B cell (primary cell): ENCODE data around the gene CDC25A. TPM values are rescaled to one million over a fixed set of nuclear protein-coding genes. Genes with fewer than 3 reads are reported as not detected.

Experiments used
- ATAC-seq: fragments of 200-7000 bp; cut with Tn5 transposase; one replicate; pipeline ENCODE4 v1.10.0; 2021; ENCODE audit warnings: low read depth, mild to moderate bottlenecking, moderate number of reproducible peaks, moderate library complexity
- CTCF ChIA-PET: fragments of 350-600 bp; sonication (Branson Sonifier 250); formaldehyde crosslinking; loops from one replicate; lab custom pipeline; 2021; ENCODE audit warnings: antibody characterized with exemption, inconsistent platforms; lab: Charles Lee
- POLR2A ChIA-PET: fragments of 350-600 bp; sonication (Branson Sonifier 250); formaldehyde crosslinking; loops from one replicate; lab custom pipeline; 2021; ENCODE audit warnings: antibody characterized with exemption; lab: Charles Lee
- DNase-seq: peaks from one replicate; pipeline ENCODE4 v3.0.0; 2013
- H2AFZ ChIP-seq: 2 replicates; pipeline ENCODE4 v1.6.1; 2012; ENCODE audit warnings: mild to moderate bottlenecking, low read depth, low read length; ENCODE audit not compliant: insufficient read depth, poor library complexity, severe bottlenecking
- H3K27ac ChIP-seq, 2 donors: 1 replicate in 1 of 2; 2 replicates in 1 of 2; pipeline ENCODE4 v1.5.1; 2012 to 2013; ENCODE audit warnings: low read length in 2 of 2, mild to moderate bottlenecking in 2 of 2, moderate library complexity in 1 of 2
- H3K27me3 ChIP-seq, 4 experiments: fragments of 200-600 bp in 1 of 4; sonication (generic) in 1 of 4; replicated peaks in 1 of 4; 1 replicate in 2 of 4; 2 replicates in 2 of 4; pipeline versions ENCODE4 v1.6.1 to v1.7.0; 2013 to 2016; ENCODE audit warnings: low read length in 3 of 4, mild to moderate bottlenecking in 2 of 4, mixed read lengths in 1 of 4, moderate library complexity in 1 of 4; ENCODE audit not compliant: insufficient read depth in 4 of 4, control insufficient read depth in 3 of 4; ENCODE audit errors: control extremely low read depth in 1 of 4
- H3K36me3 ChIP-seq, 2 experiments: replicated peaks in 1 of 2; 1 replicate in 1 of 2; 2 replicates in 1 of 2; pipeline versions ENCODE4 v1.6.1 to v1.7.1; 2013; ENCODE audit warnings: low read length in 1 of 2; ENCODE audit not compliant: insufficient read depth in 2 of 2, control insufficient read depth in 1 of 2; ENCODE audit errors: control extremely low read depth in 1 of 2, extremely low read depth in 1 of 2
- H3K4me1 ChIP-seq, 2 donors: fragments of 200-600 bp in 1 of 2; sonication (generic) in 1 of 2; 1 replicate in 1 of 2; 2 replicates in 1 of 2; pipeline versions ENCODE4 v1.5.1 to v1.6.1; 2013 to 2017; ENCODE audit warnings: low read length in 2 of 2; ENCODE audit not compliant: control insufficient read depth in 2 of 2, insufficient read depth in 2 of 2
- H3K4me2 ChIP-seq: replicated peaks from 2 replicates; pipeline ENCODE3; 2012; ENCODE audit warnings: mild to moderate bottlenecking, low read depth, low read length; ENCODE audit not compliant: poor library complexity, severe bottlenecking
- H3K4me3 ChIP-seq, 5 experiments: fragments of 200-600 bp in 1 of 5; sonication (generic) in 1 of 5; 1 replicate in 3 of 5; 2 replicates in 2 of 5; pipeline versions ENCODE4 v1.5.1 to v1.7.0; 2011 to 2016; ENCODE audit warnings: low read length in 4 of 5, mild to moderate bottlenecking in 4 of 5, low read depth in 2 of 5, control low read depth in 1 of 5, moderate library complexity in 1 of 5; ENCODE audit not compliant: insufficient read depth in 1 of 5; ENCODE audit errors: control extremely low read depth in 1 of 5, extremely low read depth in 1 of 5
- H3K79me2 ChIP-seq: fragments of 200-600 bp; sonication (generic); one replicate; pipeline ENCODE4 v1.6.0; 2016; ENCODE audit warnings: low read length; ENCODE audit not compliant: control insufficient read depth, insufficient read depth
- H3K9ac ChIP-seq: fragments of 200-600 bp; sonication (generic); 2 replicates; pipeline ENCODE4 v1.6.1; 2017; ENCODE audit warnings: mild to moderate bottlenecking, low read length, moderate library complexity
- H3K9me3 ChIP-seq, 3 donors: one replicate each; pipeline versions ENCODE4 v1.6.1 to v1.7.1; 2013; ENCODE audit warnings: low read length in 2 of 3; ENCODE audit not compliant: control insufficient read depth in 2 of 3, insufficient read depth in 1 of 3; ENCODE audit errors: control extremely low read depth in 1 of 3
- H4K20me1 ChIP-seq: 2 replicates; pipeline ENCODE4 v1.6.0; 2012; ENCODE audit warnings: mild to moderate bottlenecking, low read length; ENCODE audit not compliant: insufficient read depth, control insufficient read depth, poor library complexity, severe bottlenecking
- H3K27ac Mint-ChIP-seq: one replicate; pipeline ENCODE4 v1.8.0; 2021; ENCODE audit warnings: mixed read lengths
- H3K27me3 Mint-ChIP-seq: one replicate; pipeline ENCODE4 v1.8.0; 2021; ENCODE audit warnings: mixed read lengths
- H3K4me1 Mint-ChIP-seq: one replicate; pipeline ENCODE4 v1.8.0; 2021; ENCODE audit warnings: mixed read lengths
- H3K4me3 Mint-ChIP-seq: one replicate; pipeline ENCODE4 v1.8.0; 2021; ENCODE audit warnings: mixed read lengths
- H3K9me3 Mint-ChIP-seq: one replicate; pipeline ENCODE4 v1.8.0; 2022; ENCODE audit warnings: mixed read lengths; ENCODE audit not compliant: insufficient read depth
- CTCF ChIP-seq: fragments of 200-600 bp; IDR thresholded peaks from one replicate; pipeline ENCODE4 v1.8.0; 2022; ENCODE audit warnings: antibody characterized with exemption, mild to moderate bottlenecking
- EZH2 ChIP-seq: IDR thresholded peaks from 2 replicates; pipeline ENCODE4 v1.6.1; 2012; ENCODE audit warnings: borderline replicate concordance, low read depth, mild to moderate bottlenecking, moderate library complexity, low read length; ENCODE audit not compliant: insufficient read depth, poor library complexity, severe bottlenecking
- WGBS: methylation state at CpG from one replicate; pipeline ENCODE4 v1.1.5; 2013; ENCODE audit warnings: missing lambda C conversion rate; ENCODE audit not compliant: insufficient coverage; 5-methylcytosine and 5-hydroxymethylcytosine counted together
- intact Hi-C: fragments of 100-400 bp; cut with micrococcal nuclease; formaldehyde crosslinking; loops from one replicate; pipeline ENCODE4 v1.10.0; 2022
- polyA plus RNA-seq: library from polyadenylated mRNA; depleted of rRNA; stranded (reverse); fragments of >200 nt; gene quantifications from 2 replicates; pipeline ENCODE4 v1.2.3, GENCODE V29; 2012
- total RNA-seq, 2 donors: library from RNA; stranded (reverse); fragments of 120-200 nt in 1 of 2; gene quantifications; 1 replicate in 1 of 2; 2 replicates in 1 of 2; pipeline versions ENCODE4 v1.2.3 to v1.2.4, GENCODE V29; 2013 to 2022

Gene CDC25A
- total and polyA plus RNA-seq, 2 donors (not counting 1 experiment from before 2014, with no cell fraction given), result 0.07 to 0.27 TPM

GRCh38 chr3:48215466-48215865, 27.2 kb upstream of the CDC25A start:
- H3K27ac ChIP-seq, result no peak overlapping the region
- CTCF ChIA-PET, result no interaction called here
- intact Hi-C loops, result no loop called here
- H3K9me3 ChIP-seq, result no peaks in the 10 kb centered on the region
- H3K4me3 ChIP-seq, result no peak overlapping the region
- H3K9me3 Mint-ChIP-seq, result no peaks in the 10 kb centered on the region
- H3K4me1 Mint-ChIP-seq, result peaks cover 5% of the 10 kb centered on the region
- no peak overlapping the region for H3K4me2 ChIP-seq
- TF ChIP-seq EZH2 (no peak), CTCF (no peak)
- H3K27me3 Mint-ChIP-seq, result no peaks in the 10 kb centered on the region
- ATAC-seq, result no peak
- H3K79me2 ChIP-seq, result no peaks in the 10 kb centered on the region
- H3K9ac ChIP-seq, result no peak overlapping the region
- H3K27ac Mint-ChIP-seq, result no peak overlapping the region
- no peaks in the 10 kb centered on the region for H3K36me3 ChIP-seq
- H3K4me3 Mint-ChIP-seq, result no peak overlapping the region
- DNase-seq, result no peak
- peaks cover 0 to under 1% of the 10 kb centered on the region in 2 donors for H3K4me1 ChIP-seq
- WGBS, result 85% methylated on average over 2 of the region's 4 CpGs
- H2AFZ ChIP-seq, result no peak overlapping the region
- H4K20me1 ChIP-seq, result no peaks in the 10 kb centered on the region
- POLR2A ChIA-PET, result no interaction called here
- H3K27me3 ChIP-seq, result no peaks in the 10 kb centered on the region

- Histone ChIP-seq H4K20me1 (no peaks in the 10 kb centered on the region), H3K4me3 (no peak overlapping the region), H3K4me2 (no peak overlapping the region), H3K9ac (no peak overlapping the region), H3K9me3 (no peaks in the 10 kb centered on the region), H3K36me3 (no peaks in the 10 kb centered on the region), H2AFZ (no peak overlapping the region), H3K4me1 (no peaks in the 10 kb centered on the region), H3K27ac (no peak overlapping the region), H3K79me2 (no peaks in the 10 kb centered on the region), H3K27me3 (no peaks in the 10 kb centered on the region)
- no peak for ATAC-seq
- WGBS, result 96% methylated on average over 2 of the region's 3 CpGs
- TF ChIP-seq EZH2 (no peak), CTCF (no peak)
- CTCF ChIA-PET, result interaction anchor here (0.6 kb wide), 1 partner anchor 1160 kb away, joined by 5 read pairs; no protein-coding TSS in a partner anchor
- POLR2A ChIA-PET, result no interaction called here
- DNase-seq, result no peak
- intact Hi-C loops, result no loop called here
- H3K27ac Mint-ChIP-seq, result no peak overlapping the region
- no peaks in the 10 kb centered on the region for H3K27me3 Mint-ChIP-seq
- H3K9me3 Mint-ChIP-seq, result no peaks in the 10 kb centered on the region
- no peak overlapping the region for H3K4me3 Mint-ChIP-seq
- H3K4me1 Mint-ChIP-seq, result peaks cover 4% of the 10 kb centered on the region
Observed at GRCh38 chr3:48215019-48215418, 26.8 kb upstream of the CDC25A start.
